ENCODE data around the gene RAB3C.
"Not testable (repeated sequence)": the region's sequence is repeated elsewhere in the genome, so short reads cannot be mapped to it uniquely, and the experiment has no call there.

Gene RAB3C

DNA sequence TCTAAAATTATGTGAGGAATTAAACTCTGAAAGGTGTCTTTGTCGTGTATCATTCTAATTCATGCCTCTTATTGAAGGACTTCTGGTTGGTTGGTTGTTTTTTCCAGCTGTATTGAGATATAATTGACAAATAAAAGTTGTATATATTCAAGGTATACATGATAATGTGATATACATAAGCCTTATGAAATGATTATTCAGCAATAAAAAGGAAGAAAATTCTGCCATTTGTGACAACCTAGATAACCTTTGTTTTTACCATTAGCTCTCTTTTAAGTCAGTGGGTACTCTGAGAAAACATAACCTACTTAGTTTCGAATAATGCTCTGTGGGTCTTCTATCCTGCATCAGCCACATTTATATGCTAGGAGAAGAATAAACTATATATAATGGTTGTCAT lies 89.6 kb downstream of the RAB3C start:
- no peaks in the 10 kb centered on the region for H3K4me1 ChIP-seq (ENCODE audit: control insufficient read depth in 1 of 2, insufficient read depth in 2 of 2, low read length in 2 of 2)
- H3K9ac ChIP-seq (ENCODE audit: low read depth in 1 of 2, low read length in 2 of 2): no peak overlapping the region
- H3K36me3 ChIP-seq (ENCODE audit: control insufficient read depth in 1 of 2, insufficient read depth in 2 of 2, low read length in 2 of 2): no peaks in the 10 kb centered on the region
- H3K27ac ChIP-seq (ENCODE audit: low read depth, low read length): no peak overlapping the region
- no peaks in the 10 kb centered on the region for H3K27me3 ChIP-seq (ENCODE audit: control insufficient read depth in 1 of 2, insufficient read depth in 2 of 2, low read length in 2 of 2)
- no peaks in the 10 kb centered on the region for H3K9me3 ChIP-seq (ENCODE audit: control insufficient read depth in 1 of 2, low read length in 2 of 2)
- H3K4me3 ChIP-seq (ENCODE audit: low read depth in 1 of 2, low read length in 2 of 2): no peak overlapping the region

DNA sequence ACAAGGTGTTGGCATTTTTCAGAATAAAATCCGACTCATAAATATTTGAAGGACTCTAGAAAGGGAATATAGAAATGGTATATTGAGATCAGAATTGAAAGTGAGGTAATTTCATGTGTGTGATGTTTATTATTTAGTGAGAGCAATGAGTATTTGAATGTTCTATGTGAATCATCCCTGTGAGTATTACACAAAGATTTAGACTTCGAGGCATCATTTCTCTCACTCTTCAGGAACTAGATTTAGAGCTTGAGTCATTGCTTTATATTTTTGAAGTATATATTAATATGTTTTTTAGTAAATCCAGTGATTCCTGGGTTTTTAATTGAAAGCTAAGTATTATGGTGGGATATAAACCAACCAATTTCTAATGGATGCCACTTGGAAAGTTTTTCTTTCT lies 91.2 kb downstream of the RAB3C start:
- Histone ChIP-seq H3K4me3 (ENCODE audit: low read depth in 1 of 2, low read length in 2 of 2) (no peak overlapping the region), H3K36me3 (ENCODE audit: control insufficient read depth in 1 of 2, insufficient read depth in 2 of 2, low read length in 2 of 2) (no peaks in the 10 kb centered on the region), H3K4me1 (ENCODE audit: control insufficient read depth in 1 of 2, insufficient read depth in 2 of 2, low read length in 2 of 2) (no peaks in the 10 kb centered on the region), H3K27me3 (ENCODE audit: control insufficient read depth in 1 of 2, insufficient read depth in 2 of 2, low read length in 2 of 2) (no peaks in the 10 kb centered on the region), H3K9me3 (ENCODE audit: control insufficient read depth in 1 of 2, low read length in 2 of 2) (no peaks in the 10 kb centered on the region), H3K27ac (ENCODE audit: low read depth, low read length) (no peak overlapping the region), H3K9ac (ENCODE audit: low read depth in 1 of 2, low read length in 2 of 2) (no peak overlapping the region)

DNA sequence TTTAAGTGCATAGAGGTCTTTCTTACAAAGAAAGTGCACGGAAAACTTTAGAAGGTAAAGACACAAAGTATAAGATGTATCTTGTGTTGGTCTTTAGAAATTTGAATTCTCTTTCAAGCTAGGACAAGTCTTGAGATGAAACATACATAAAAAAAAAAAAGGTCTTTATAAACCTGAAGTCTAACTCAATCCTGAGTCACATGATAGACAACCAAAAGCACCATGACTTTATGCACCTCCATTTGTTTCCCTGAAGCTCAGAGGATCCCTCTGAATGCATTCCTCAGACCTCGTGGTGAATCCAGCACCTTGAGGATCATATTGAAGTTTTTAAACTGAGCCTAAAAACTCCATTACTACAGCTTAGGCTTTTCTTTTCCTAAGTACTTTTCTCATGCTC lies 91.8 kb downstream of the RAB3C start:
- Histone ChIP-seq H3K9ac (ENCODE audit: low read depth in 1 of 2, low read length in 2 of 2) (no peak overlapping the region), H3K36me3 (ENCODE audit: control insufficient read depth in 1 of 2, insufficient read depth in 2 of 2, low read length in 2 of 2) (no peaks in the 10 kb centered on the region), H3K4me3 (ENCODE audit: low read depth in 1 of 2, low read length in 2 of 2) (no peak overlapping the region), H3K27ac (ENCODE audit: low read depth, low read length) (no peak overlapping the region), H3K27me3 (ENCODE audit: control insufficient read depth in 1 of 2, insufficient read depth in 2 of 2, low read length in 2 of 2) (no peaks in the 10 kb centered on the region), H3K9me3 (ENCODE audit: control insufficient read depth in 1 of 2, low read length in 2 of 2) (no peaks in the 10 kb centered on the region), H3K4me1 (ENCODE audit: control insufficient read depth in 1 of 2, insufficient read depth in 2 of 2, low read length in 2 of 2) (no peaks in the 10 kb centered on the region)

DNA sequence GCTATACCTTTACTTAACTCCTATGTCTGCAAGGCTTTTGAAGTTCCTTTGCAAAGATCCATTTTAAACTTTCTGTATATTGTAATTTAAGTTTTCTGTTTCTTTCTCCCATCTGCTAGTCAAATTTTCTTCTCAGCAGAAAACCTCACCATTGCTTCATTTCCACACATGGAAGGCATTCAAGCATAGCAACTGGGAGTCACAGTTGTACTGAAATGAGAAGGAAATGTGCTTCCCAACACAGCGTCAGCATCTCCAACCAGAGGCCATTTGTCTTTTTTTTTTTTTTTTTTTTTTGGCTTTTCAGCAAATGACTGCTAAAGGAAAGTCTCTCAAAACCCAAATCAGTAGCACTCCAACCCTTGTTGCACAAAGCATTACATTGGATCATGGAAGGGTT lies 92.5 kb downstream of the RAB3C start:
- no peaks in the 10 kb centered on the region for H3K27me3 ChIP-seq (ENCODE audit: control insufficient read depth in 1 of 2, insufficient read depth in 2 of 2, low read length in 2 of 2)
- H3K4me1 ChIP-seq (ENCODE audit: control insufficient read depth in 1 of 2, insufficient read depth in 2 of 2, low read length in 2 of 2): no peaks in the 10 kb centered on the region
- no peak overlapping the region for H3K9ac ChIP-seq (ENCODE audit: low read depth in 1 of 2, low read length in 2 of 2)
- H3K9me3 ChIP-seq (ENCODE audit: control insufficient read depth in 1 of 2, low read length in 2 of 2): no peaks in the 10 kb centered on the region
- H3K27ac ChIP-seq (ENCODE audit: low read depth, low read length): no peak overlapping the region
- no peak overlapping the region for H3K4me3 ChIP-seq (ENCODE audit: low read depth in 1 of 2, low read length in 2 of 2)
- no peaks in the 10 kb centered on the region for H3K36me3 ChIP-seq (ENCODE audit: control insufficient read depth in 1 of 2, insufficient read depth in 2 of 2, low read length in 2 of 2)

DNA sequence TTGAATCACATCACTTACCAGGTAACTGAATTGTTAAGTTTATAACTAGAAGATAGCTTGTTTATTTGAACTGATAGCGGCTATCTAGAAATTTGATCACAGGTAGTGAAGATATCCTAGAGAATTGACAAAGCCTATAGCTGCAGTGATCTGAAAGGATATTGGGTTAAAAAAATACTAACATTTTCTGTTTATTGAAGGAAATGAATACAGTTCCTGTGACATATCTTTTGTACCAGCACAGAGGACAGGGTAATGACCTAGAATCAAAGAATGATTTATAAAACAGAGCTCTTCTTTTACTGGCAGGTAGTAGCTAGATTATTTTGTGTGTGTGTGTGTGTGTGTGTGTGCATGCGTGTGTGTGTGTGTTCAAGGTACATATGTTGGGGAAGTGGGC lies 94.8 kb downstream of the RAB3C start:
- no peak overlapping the region for H3K9ac ChIP-seq (ENCODE audit: low read depth in 1 of 2, low read length in 2 of 2)
- no peak overlapping the region for H3K27ac ChIP-seq (ENCODE audit: low read depth, low read length)
- H3K4me3 ChIP-seq (ENCODE audit: low read depth in 1 of 2, low read length in 2 of 2): no peak overlapping the region
- no peaks in the 10 kb centered on the region for H3K36me3 ChIP-seq (ENCODE audit: control insufficient read depth in 1 of 2, insufficient read depth in 2 of 2, low read length in 2 of 2)
- H3K9me3 ChIP-seq (ENCODE audit: control insufficient read depth in 1 of 2, low read length in 2 of 2): no peaks in the 10 kb centered on the region
- H3K4me1 ChIP-seq (ENCODE audit: control insufficient read depth in 1 of 2, insufficient read depth in 2 of 2, low read length in 2 of 2): no peaks in the 10 kb centered on the region
- H3K27me3 ChIP-seq (ENCODE audit: control insufficient read depth in 1 of 2, insufficient read depth in 2 of 2, low read length in 2 of 2): no peaks in the 10 kb centered on the region

DNA sequence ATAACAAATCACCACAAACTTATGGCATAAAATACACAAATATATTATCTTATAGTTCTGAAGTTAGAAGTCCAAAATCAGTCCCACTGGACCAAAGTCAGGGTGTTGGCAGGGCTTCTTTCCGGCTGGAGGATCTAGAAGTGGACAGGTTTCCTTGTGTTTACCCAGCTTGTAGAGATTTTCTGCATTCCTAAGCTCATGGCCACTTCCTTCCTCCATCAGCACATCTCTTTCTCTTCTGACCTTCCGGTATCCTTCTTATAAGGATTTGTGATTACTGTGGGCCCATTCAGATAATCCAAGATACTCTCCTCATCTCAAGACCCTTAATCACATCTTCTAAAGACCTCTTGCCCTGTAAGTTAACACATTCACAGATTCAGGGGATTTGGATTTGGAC lies 97.6 kb downstream of the RAB3C start:
- Histone ChIP-seq H3K9me3 (ENCODE audit: control insufficient read depth in 1 of 2, low read length in 2 of 2) (no peaks in the 10 kb centered on the region), H3K4me1 (ENCODE audit: control insufficient read depth in 1 of 2, insufficient read depth in 2 of 2, low read length in 2 of 2) (no peaks in the 10 kb centered on the region), H3K27me3 (ENCODE audit: control insufficient read depth in 1 of 2, insufficient read depth in 2 of 2, low read length in 2 of 2) (no peaks in the 10 kb centered on the region), H3K36me3 (ENCODE audit: control insufficient read depth in 1 of 2, insufficient read depth in 2 of 2, low read length in 2 of 2) (no peaks in the 10 kb centered on the region), H3K27ac (ENCODE audit: low read depth, low read length) (no peak overlapping the region), H3K4me3 (ENCODE audit: low read depth in 1 of 2, low read length in 2 of 2) (no peak overlapping the region), H3K9ac (ENCODE audit: low read depth in 1 of 2, low read length in 2 of 2) (no peak overlapping the region)

DNA sequence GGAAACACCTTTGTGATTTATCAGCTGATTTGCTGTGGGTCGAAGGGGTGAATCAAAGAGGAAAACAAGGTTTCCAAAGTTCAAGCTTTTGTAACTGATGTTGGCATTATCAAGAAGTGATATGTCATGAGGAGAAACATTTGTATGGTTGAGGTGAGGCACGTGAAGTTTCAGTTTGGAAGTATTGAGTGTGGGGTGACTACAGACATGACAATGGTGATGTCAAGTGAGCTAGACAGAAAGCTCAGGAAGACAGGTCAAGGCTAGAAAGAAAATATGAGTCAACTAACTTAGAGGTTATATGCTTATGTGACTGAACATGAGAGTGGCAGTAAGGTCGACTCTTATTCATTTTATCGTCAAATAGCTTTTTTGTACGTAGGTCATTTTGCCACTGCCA lies 99.1 kb downstream of the RAB3C start:
- no peaks in the 10 kb centered on the region for H3K4me1 ChIP-seq (ENCODE audit: control insufficient read depth in 1 of 2, insufficient read depth in 2 of 2, low read length in 2 of 2)
- H3K4me3 ChIP-seq (ENCODE audit: low read depth in 1 of 2, low read length in 2 of 2): no peak overlapping the region
- no peaks in the 10 kb centered on the region for H3K9me3 ChIP-seq (ENCODE audit: control insufficient read depth in 1 of 2, low read length in 2 of 2)
- H3K9ac ChIP-seq (ENCODE audit: low read depth in 1 of 2, low read length in 2 of 2): no peak overlapping the region
- no peaks in the 10 kb centered on the region for H3K36me3 ChIP-seq (ENCODE audit: control insufficient read depth in 1 of 2, insufficient read depth in 2 of 2, low read length in 2 of 2)
- H3K27ac ChIP-seq (ENCODE audit: low read depth, low read length): no peak overlapping the region
- no peaks in the 10 kb centered on the region for H3K27me3 ChIP-seq (ENCODE audit: control insufficient read depth in 1 of 2, insufficient read depth in 2 of 2, low read length in 2 of 2)

DNA sequence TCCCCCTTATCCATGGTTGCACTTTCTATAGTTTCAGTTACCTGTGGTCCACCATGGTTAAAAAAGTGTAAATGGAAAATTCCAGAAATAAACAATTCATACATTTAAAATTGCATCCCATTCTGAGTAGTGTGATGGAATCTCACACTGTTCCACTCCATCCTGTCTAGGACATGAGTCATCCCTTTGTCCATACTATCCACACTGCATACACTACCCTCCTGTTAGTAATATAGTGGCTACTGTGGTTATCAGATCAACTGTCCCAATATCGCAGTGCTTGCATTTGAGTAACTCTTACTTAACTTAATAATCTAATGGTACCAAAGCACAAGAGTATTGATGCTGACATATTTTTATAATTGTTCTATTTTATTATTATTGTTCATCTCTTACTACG lies 100.7 kb downstream of the RAB3C start:
- no peak overlapping the region for H3K27ac ChIP-seq (ENCODE audit: low read depth, low read length)
- no peaks in the 10 kb centered on the region for H3K4me1 ChIP-seq (ENCODE audit: control insufficient read depth in 1 of 2, insufficient read depth in 2 of 2, low read length in 2 of 2)
- peaks cover 0 to 3% of the 10 kb centered on the region in 2 donors for H3K27me3 ChIP-seq (ENCODE audit: control insufficient read depth in 1 of 2, insufficient read depth in 2 of 2, low read length in 2 of 2)
- H3K9ac ChIP-seq (ENCODE audit: low read depth in 1 of 2, low read length in 2 of 2): no peak overlapping the region
- no peak overlapping the region for H3K4me3 ChIP-seq (ENCODE audit: low read depth in 1 of 2, low read length in 2 of 2)
- no peaks in the 10 kb centered on the region for H3K9me3 ChIP-seq (ENCODE audit: control insufficient read depth in 1 of 2, low read length in 2 of 2)
- H3K36me3 ChIP-seq (ENCODE audit: control insufficient read depth in 1 of 2, insufficient read depth in 2 of 2, low read length in 2 of 2): no peaks in the 10 kb centered on the region

DNA sequence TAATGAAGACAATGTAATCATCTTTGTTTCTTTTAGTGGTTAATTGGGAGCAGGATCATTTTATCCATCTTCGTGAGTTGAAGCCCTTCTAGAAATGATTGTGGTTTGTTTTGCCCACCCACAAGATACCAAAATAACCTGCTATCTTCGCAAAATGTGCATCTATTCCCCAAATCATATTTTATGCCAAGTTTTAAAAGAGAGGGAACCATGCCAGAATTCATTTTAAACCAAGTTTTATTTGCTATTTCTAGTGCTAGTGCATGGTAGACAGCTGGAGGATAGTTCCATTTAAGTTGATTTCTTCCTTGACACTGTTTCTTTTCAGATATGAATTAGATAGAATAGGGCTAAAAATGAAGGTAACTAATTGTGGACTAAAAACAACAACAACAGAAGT lies 104.2 kb downstream of the RAB3C start:
- H3K4me3 ChIP-seq (ENCODE audit: low read depth in 1 of 2, low read length in 2 of 2): no peak overlapping the region

DNA sequence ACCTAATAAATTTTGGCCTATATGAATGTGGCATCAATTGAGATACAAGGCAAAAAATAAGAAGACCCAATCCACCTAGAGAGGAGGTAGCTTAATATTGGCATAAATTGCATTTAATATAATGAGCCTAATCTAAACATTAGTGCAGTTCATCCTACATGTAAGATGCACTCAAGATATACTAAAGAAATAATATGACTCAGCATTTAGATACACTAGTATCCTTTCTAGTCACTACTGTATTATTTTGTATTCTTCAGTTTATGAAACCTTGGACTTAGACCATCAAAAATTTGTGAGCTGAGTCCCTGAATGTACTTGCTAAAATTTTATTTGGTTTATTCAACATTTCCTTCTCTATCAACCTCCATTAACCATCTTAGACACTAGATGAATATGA lies 104.7 kb downstream of the RAB3C start:
- H3K4me3 ChIP-seq (ENCODE audit: low read depth in 1 of 2, low read length in 2 of 2): no peak overlapping the region
- H3K27me3 ChIP-seq (ENCODE audit: control insufficient read depth in 1 of 2, insufficient read depth in 2 of 2, low read length in 2 of 2): peaks cover 0 to 3% of the 10 kb centered on the region in 2 donors
- H3K9ac ChIP-seq (ENCODE audit: low read depth in 1 of 2, low read length in 2 of 2): no peak overlapping the region
- H3K4me1 ChIP-seq (ENCODE audit: control insufficient read depth in 1 of 2, insufficient read depth in 2 of 2, low read length in 2 of 2): no peaks in the 10 kb centered on the region
- H3K36me3 ChIP-seq (ENCODE audit: control insufficient read depth in 1 of 2, insufficient read depth in 2 of 2, low read length in 2 of 2): no peaks in the 10 kb centered on the region
- H3K27ac ChIP-seq (ENCODE audit: low read depth, low read length): no peak overlapping the region
- no peaks in the 10 kb centered on the region for H3K9me3 ChIP-seq (ENCODE audit: control insufficient read depth in 1 of 2, low read length in 2 of 2)

More for the DNA sequence above, 104.2 kb downstream of the RAB3C start:
- no peaks in the 10 kb centered on the region for H3K9me3 ChIP-seq (ENCODE audit: control insufficient read depth in 1 of 2, low read length in 2 of 2)
- H3K27ac ChIP-seq (ENCODE audit: low read depth, low read length): no peak overlapping the region
- no peaks in the 10 kb centered on the region for H3K36me3 ChIP-seq (ENCODE audit: control insufficient read depth in 1 of 2, insufficient read depth in 2 of 2, low read length in 2 of 2)
- H3K9ac ChIP-seq (ENCODE audit: low read depth in 1 of 2, low read length in 2 of 2): no peak overlapping the region
- H3K27me3 ChIP-seq (ENCODE audit: control insufficient read depth in 1 of 2, insufficient read depth in 2 of 2, low read length in 2 of 2): peaks cover 0 to 3% of the 10 kb centered on the region in 2 donors
- no peaks in the 10 kb centered on the region for H3K4me1 ChIP-seq (ENCODE audit: control insufficient read depth in 1 of 2, insufficient read depth in 2 of 2, low read length in 2 of 2)

DNA sequence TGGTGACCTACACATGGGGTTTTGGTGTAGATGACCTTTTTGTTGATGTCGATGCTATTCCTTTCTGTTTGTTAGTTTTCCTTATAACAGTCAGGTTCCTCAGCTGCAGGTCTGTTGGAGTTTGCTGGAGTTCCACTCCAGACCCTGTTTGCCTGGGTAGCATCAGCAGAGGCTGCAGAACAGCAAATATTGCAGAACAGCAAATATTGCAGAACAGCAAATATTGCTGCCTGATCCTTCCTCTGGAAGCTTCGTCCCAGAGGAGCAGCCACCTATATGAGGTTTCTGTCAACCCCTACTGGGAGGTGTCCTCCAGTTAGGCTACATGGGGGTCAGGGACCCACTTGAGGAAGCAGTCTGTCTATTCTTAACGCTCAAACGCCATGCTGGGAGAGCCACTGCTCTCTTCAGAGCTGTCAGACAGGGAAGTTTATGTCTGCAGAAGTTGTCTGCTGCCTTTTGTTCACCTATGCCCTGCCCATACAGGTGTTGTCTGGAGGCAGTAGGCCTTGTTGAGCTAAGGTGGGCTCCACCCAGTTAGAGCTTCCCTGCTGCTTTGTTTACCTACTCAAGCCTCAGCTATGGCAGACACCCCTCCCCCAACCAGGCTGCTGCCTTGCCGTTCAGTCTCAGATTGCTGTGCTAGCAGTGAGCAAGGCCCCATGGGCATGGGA lies 116.3 kb downstream of the RAB3C start:
- H3K4me1 ChIP-seq (ENCODE audit: control insufficient read depth in 1 of 2, insufficient read depth in 2 of 2, low read length in 2 of 2): not testable (repeated sequence)

More for the DNA sequence above, 116.3 kb downstream of the RAB3C start:
- H3K4me3 ChIP-seq (ENCODE audit: low read depth in 1 of 2, low read length in 2 of 2); H3K9ac ChIP-seq (ENCODE audit: low read depth in 1 of 2, low read length in 2 of 2); H3K9me3 ChIP-seq (ENCODE audit: control insufficient read depth in 1 of 2, low read length in 2 of 2); H3K27me3 ChIP-seq (ENCODE audit: control insufficient read depth in 1 of 2, insufficient read depth in 2 of 2, low read length in 2 of 2); H3K36me3 ChIP-seq (ENCODE audit: control insufficient read depth in 1 of 2, insufficient read depth in 2 of 2, low read length in 2 of 2); H3K27ac ChIP-seq (ENCODE audit: low read depth, low read length): not testable (repeated sequence)

Measured in duodenal mucosa (tissue), 2 donors.